HEK293 (cell line): ENCODE results near the gene SHLD1.

Experiments used
- CTCF ChIA-PET: fragments of 350-600 bp; formaldehyde crosslinking; extraction: SDS; loops from one replicate; lab custom pipeline; 2021; ENCODE audit warnings: antibody characterized with exemption; lab: Yijun Ruan, JAX
- POLR2A ChIA-PET: fragments of 300-600 bp; formaldehyde crosslinking; extraction: SDS; loops from one replicate; lab custom pipeline; 2020; ENCODE audit warnings: antibody characterized with exemption, inconsistent platforms; lab: Yijun Ruan, JAX
- H3K27ac ChIP-seq: fragments of 200-500 bp; sonication (Bioruptor generic); 2 replicates; pipeline ENCODE4 v1.5.1; 2014; ENCODE audit warnings: low read depth, low read length, control low read depth, inconsistent platforms; ENCODE audit errors: extremely low read depth
- H3K36me3 ChIP-seq, 2 experiments: fragments of 200-500 bp in 1 of 2; sonication (Bioruptor generic) in 1 of 2; 1 replicate in 1 of 2; 2 replicates in 1 of 2; pipeline ENCODE4 v1.5.1; 2014 to 2017; ENCODE audit warnings: inconsistent platforms in 2 of 2, low read length in 2 of 2; ENCODE audit not compliant: control insufficient read depth in 2 of 2, insufficient read depth in 1 of 2
- H3K4me1 ChIP-seq: fragments of 200-500 bp; sonication (Bioruptor generic); 2 replicates; pipeline ENCODE4 v1.5.1; 2014; ENCODE audit warnings: mild to moderate bottlenecking, low read length, inconsistent platforms; ENCODE audit not compliant: control insufficient read depth, insufficient read depth
- H3K4me3 ChIP-seq: 2 replicates; pipeline ENCODE4 v1.5.1; 2011; ENCODE audit warnings: low read depth, mild to moderate bottlenecking, control low read depth, low read length, moderate library complexity
- H3K9me3 ChIP-seq: fragments of 200-500 bp; sonication (Bioruptor generic); 2 replicates; pipeline ENCODE4 v1.5.1; 2014; ENCODE audit warnings: low read depth, low read length, inconsistent platforms; ENCODE audit not compliant: control insufficient read depth, insufficient read depth
- HOXD13 ChIP-seq: sonication (generic); formaldehyde crosslinking; IDR thresholded peaks from 2 replicates; pipeline ENCODE4 v1.8.0; 2022; ENCODE audit warnings: missing genetic modification reagents, borderline replicate concordance
- KLF7 ChIP-seq: fragments of 450-650 bp; formaldehyde crosslinking; IDR thresholded peaks from 2 replicates; pipeline ENCODE4 v1.5.1; 2016; ENCODE audit warnings: missing biosample characterization, missing genetic modification characterization, borderline replicate concordance
- PRDM10 ChIP-seq: fragments of 450-650 bp; formaldehyde crosslinking; IDR thresholded peaks from 2 replicates; pipeline ENCODE4 v1.5.1; 2016; ENCODE audit warnings: missing biosample characterization, missing genetic modification characterization
- PRDM6 ChIP-seq: fragments of 450-650 bp; formaldehyde crosslinking; IDR thresholded peaks from 2 replicates; pipeline ENCODE4 v1.5.1; 2017; ENCODE audit warnings: missing biosample characterization, missing genetic modification characterization
- TSHZ1 ChIP-seq: fragments of 450-650 bp; formaldehyde crosslinking; IDR thresholded peaks from 2 replicates; pipeline ENCODE4 v1.5.1; 2016; ENCODE audit warnings: missing biosample characterization, missing genetic modification characterization, borderline replicate concordance
- ZEB2 ChIP-seq: fragments of 450-650 bp; formaldehyde crosslinking; IDR thresholded peaks from 2 replicates; pipeline ENCODE4 v1.5.1; 2016; ENCODE audit warnings: missing biosample characterization, missing genetic modification characterization
- ZFHX2 ChIP-seq: fragments of 450-650 bp; formaldehyde crosslinking; conservative IDR thresholded peaks from 2 replicates; pipeline ENCODE4 v1.5.1; 2016; ENCODE audit warnings: missing biosample characterization, missing genetic modification characterization
- ZNF140 ChIP-seq: fragments of 450-650 bp; formaldehyde crosslinking; IDR thresholded peaks from 2 replicates; pipeline ENCODE4 v1.5.1; 2016; ENCODE audit warnings: missing biosample characterization, missing genetic modification characterization
- ZNF19 ChIP-seq: fragments of 450-650 bp; formaldehyde crosslinking; IDR thresholded peaks from 2 replicates; pipeline ENCODE4; 2016; ENCODE audit warnings: missing biosample characterization, missing genetic modification characterization, low read depth
- ZNF354C ChIP-seq: fragments of 450-650 bp; formaldehyde crosslinking; IDR thresholded peaks from 2 replicates; pipeline ENCODE4 v1.5.1; 2016; ENCODE audit warnings: missing biosample characterization, missing genetic modification characterization, low read depth, borderline replicate concordance
- ZNF404 ChIP-seq: fragments of 450-650 bp; formaldehyde crosslinking; IDR thresholded peaks from 2 replicates; pipeline ENCODE4 v1.5.1; 2017; ENCODE audit warnings: missing biosample characterization, missing genetic modification characterization
- ZNF426 ChIP-seq: fragments of 450-650 bp; formaldehyde crosslinking; IDR thresholded peaks from 2 replicates; pipeline ENCODE4 v1.5.1; 2017; ENCODE audit warnings: missing biosample characterization, missing genetic modification characterization, mild to moderate bottlenecking, inconsistent platforms, moderate library complexity
- ZNF48 ChIP-seq: fragments of 450-650 bp; formaldehyde crosslinking; IDR thresholded peaks from 2 replicates; pipeline ENCODE4 v1.5.1; 2016; ENCODE audit warnings: missing biosample characterization, missing genetic modification characterization
- ZNF501 ChIP-seq: fragments of 450-650 bp; formaldehyde crosslinking; IDR thresholded peaks from 2 replicates; pipeline ENCODE4 v1.5.1; 2016; ENCODE audit warnings: missing biosample characterization, missing genetic modification characterization
- ZNF544 ChIP-seq: fragments of 450-650 bp; formaldehyde crosslinking; IDR thresholded peaks from 2 replicates; pipeline ENCODE4 v1.5.0; 2017; ENCODE audit warnings: missing biosample characterization, missing genetic modification characterization
- ZNF600 ChIP-seq: fragments of 450-650 bp; formaldehyde crosslinking; IDR thresholded peaks from 2 replicates; pipeline ENCODE4 v1.5.1; 2016; ENCODE audit warnings: missing biosample characterization, missing genetic modification characterization
- ZNF610 ChIP-seq: fragments of 450-650 bp; formaldehyde crosslinking; IDR thresholded peaks from 2 replicates; pipeline ENCODE4 v1.5.1; 2016; ENCODE audit warnings: missing biosample characterization, missing genetic modification characterization, borderline replicate concordance
- ZNF626 ChIP-seq: fragments of 450-650 bp; sonication (Bioruptor Pico); formaldehyde crosslinking; IDR thresholded peaks from 2 replicates; pipeline ENCODE4 v1.5.1; 2018; ENCODE audit warnings: missing biosample characterization, missing genetic modification characterization, inconsistent platforms
- ZNF658 ChIP-seq: fragments of 450-650 bp; formaldehyde crosslinking; IDR thresholded peaks from 2 replicates; pipeline ENCODE4; 2016; ENCODE audit warnings: missing biosample characterization, missing genetic modification characterization
- ZNF677 ChIP-seq: fragments of 450-650 bp; IDR thresholded peaks from 2 replicates; pipeline ENCODE4 v1.5.0; 2018; ENCODE audit warnings: missing biosample characterization, mild to moderate bottlenecking, missing genetic modification characterization, moderate library complexity
- TF ChIP-seq, protein P1 (sequence below): fragments of 450-650 bp; formaldehyde crosslinking; IDR thresholded peaks from 2 replicates; pipeline ENCODE4 v1.5.1; 2016; ENCODE audit warnings: missing biosample characterization, missing genetic modification characterization

SHLD1 gene

DNA sequence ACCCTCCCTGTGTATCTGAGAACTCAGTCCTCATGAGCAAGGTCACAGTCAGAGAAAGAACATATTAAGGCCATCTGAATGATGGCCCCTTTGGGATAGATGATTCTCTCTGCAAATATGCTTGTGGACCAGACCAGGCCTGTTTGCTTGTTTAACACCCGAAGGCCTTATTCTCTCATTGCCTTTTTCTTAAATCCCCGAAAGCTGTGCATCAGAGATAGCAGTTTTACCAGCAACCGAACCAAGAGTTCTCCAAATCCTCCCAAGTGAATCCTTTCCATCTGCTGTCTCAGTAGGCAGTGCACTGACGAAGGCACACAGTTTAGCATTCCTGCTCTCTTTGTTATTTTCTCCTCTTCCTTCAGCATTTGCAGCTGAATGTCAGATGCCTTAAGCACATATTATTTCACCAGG is 120.4 kb downstream of the SHLD1 start:
- POLR2A ChIA-PET, result no interaction called here
- no peak for TF ChIP-seq ZNF140 (tag by site-specific recombination)
- TF ChIP-seq, all 188 proteins: peak for 0
- Histone ChIP-seq H3K4me1 (no peaks in the 10 kb centered on the region), H3K9me3 (no peaks in the 10 kb centered on the region), H3K4me3 (no peak overlapping the region), H3K36me3 (no peaks in the 10 kb centered on the region), H3K27ac (no peak overlapping the region)
- CTCF ChIA-PET, result interaction anchor here (0.6 to 1.0 kb wide), 2 partner anchors 205 to 402 kb away, joined by 3 to 4 read pairs; no protein-coding TSS in a partner anchor

- TF ChIP-seq ZNF501 (tag by site-specific recombination), result no peak
- TF ChIP-seq ZEB2 (tag by site-specific recombination), result no peak
- no peak for TF ChIP-seq ZNF626
- TF ChIP-seq, protein P1, sequence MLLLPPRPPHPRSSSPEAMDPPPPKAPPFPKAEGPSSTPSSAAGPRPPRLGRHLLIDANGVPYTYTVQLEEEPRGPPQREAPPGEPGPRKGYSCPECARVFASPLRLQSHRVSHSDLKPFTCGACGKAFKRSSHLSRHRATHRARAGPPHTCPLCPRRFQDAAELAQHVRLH (tag by site-specific recombination), result no peak
- 0 out of 2 replicates have a peak, but pooled peaks have one; percentile 9 for TF ChIP-seq PRDM6 (tag by site-specific recombination)
- TF ChIP-seq ZFHX2 (tag by site-specific recombination), result no peak
- no peak for TF ChIP-seq ZNF544 (tag by site-specific recombination)
- POLR2A ChIA-PET, result no interaction called here
- CTCF ChIA-PET, result no interaction called here
- H3K9me3 ChIP-seq, result no peaks in the 10 kb centered on the region
- no peaks in the 10 kb centered on the region for H3K4me1 ChIP-seq
- H3K4me3 ChIP-seq, result no peak overlapping the region
- no peak overlapping the region for H3K27ac ChIP-seq
- H3K36me3 ChIP-seq, result no peaks in the 10 kb centered on the region
Observed at GRCh38 chr20:5871459-5872410, 121.5 kb downstream of the SHLD1 start.

- H3K27ac ChIP-seq, result no peak overlapping the region
- H3K9me3 ChIP-seq, result no peaks in the 10 kb centered on the region
- H3K4me3 ChIP-seq, result no peak overlapping the region
- H3K4me1 ChIP-seq, result no peaks in the 10 kb centered on the region
- ChIA-PET CTCF (no interaction called here), POLR2A (no interaction called here)
- no peaks in the 10 kb centered on the region for H3K36me3 ChIP-seq
- TF ChIP-seq ZNF677 (tag by site-specific recombination) (no peak), PRDM10 (tag by site-specific recombination) (no peak), ZNF48 (tag by site-specific recombination) (no peak), TSHZ1 (tag by site-specific recombination) (no peak), ZNF19 (tag by site-specific recombination) (no peak), ZNF354C (tag by site-specific recombination) (no peak), ZNF658 (tag by site-specific recombination) (no peak), ZNF426 (tag by site-specific recombination) (no peak), KLF7 (tag by site-specific recombination) (no peak), HOXD13 (CRISPR knock-in tag) (no peak), ZNF610 (tag by site-specific recombination) (no peak), ZNF404 (tag by site-specific recombination) (no peak), ZNF600 (tag by site-specific recombination) (no peak)
- TF ChIP-seq, all 188 proteins: peak for 0
Observed at GRCh38 chr20:5877128-5877527, 126.9 kb downstream of the SHLD1 start.
